Measurements from ENCODE around the gene NECTIN2. TPM values are rescaled to one million over a fixed set of nuclear protein-coding genes. Genes with fewer than 3 reads are reported as not detected.

Gene NECTIN2
- total RNA-seq (2014; rRNA removed; shearing (Covaris generic)): 55.0 and 63.4 TPM in 2 replicates

GRCh38 chr19:44845612-44846454 lies at the start of gene NECTIN2:
NECTIN2 (plus strand) TSS chr19:44846297; CDS start chr19:44846526, 229 bp downstream.
- DNase-seq (ENCODE audit: low spot score): peak; percentile 84

- peak; percentile 13 for DNase-seq (ENCODE audit: low spot score)
Observed at GRCh38 chr19:44796701-44797115, 49.4 kb upstream of the NECTIN2 start.

DNA sequence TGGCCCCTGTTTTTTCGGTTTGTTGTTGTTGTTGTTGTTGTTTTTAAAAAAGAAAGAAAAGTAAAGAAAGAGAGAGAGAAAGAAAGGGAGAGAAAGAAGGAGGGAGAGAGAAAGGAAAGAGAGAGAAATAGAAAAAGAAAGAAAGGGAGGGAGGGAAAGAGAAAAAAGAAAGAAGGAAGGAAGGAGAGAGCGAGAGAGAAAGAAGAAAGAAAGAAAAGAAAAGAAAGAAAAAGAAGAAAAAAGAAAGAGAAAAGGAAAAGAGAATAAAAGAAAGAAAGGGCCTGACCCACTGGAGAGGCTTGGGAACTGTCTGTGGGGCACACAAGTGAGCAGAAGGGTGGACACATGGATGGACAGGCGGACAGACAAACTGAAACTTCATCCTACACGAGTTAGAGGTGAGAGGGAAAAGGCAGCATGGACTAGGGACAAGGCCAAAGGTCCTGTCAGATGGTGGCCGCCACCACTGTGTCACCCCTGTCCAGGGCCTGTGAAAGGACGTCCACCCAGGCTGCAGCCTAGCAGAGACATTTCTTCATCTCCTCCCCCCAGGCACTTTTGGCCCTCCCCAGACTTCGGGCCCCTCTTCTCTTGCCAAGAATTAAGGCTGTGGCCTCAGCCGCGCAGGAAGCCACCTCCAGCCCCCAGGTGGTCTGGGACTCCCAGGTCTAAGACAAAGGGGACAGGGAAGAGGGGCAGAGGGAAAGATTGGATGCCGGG lies 46.3 kb upstream of the NECTIN2 start:
- no peak for DNase-seq (ENCODE audit: low spot score)

DNA sequence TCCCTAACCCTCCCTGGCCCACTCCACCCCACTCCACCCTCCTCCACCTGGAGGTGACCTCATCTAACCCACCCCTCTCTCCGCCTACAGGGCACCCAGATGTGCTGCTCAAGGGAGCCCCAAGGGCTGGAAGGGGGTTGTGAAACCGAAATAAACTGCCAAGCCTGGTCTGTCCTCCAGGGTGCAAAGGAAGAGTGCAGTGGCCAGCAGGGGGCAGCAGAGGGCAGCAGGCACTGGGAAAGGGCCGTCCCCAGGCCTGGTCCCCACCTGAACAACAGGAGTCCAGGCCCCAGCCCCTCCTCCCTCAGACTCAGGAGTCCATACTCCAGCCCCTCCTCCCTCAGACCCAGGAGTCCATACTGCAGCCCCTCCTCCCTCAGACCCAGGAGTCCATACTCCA lies 45.6 kb upstream of the NECTIN2 start:
- DNase-seq (ENCODE audit: low spot score): peak; percentile 70

- no peak for DNase-seq (ENCODE audit: low spot score)
Observed at GRCh38 chr19:44803442-44804428, 42.4 kb upstream of the NECTIN2 start.

DNA sequence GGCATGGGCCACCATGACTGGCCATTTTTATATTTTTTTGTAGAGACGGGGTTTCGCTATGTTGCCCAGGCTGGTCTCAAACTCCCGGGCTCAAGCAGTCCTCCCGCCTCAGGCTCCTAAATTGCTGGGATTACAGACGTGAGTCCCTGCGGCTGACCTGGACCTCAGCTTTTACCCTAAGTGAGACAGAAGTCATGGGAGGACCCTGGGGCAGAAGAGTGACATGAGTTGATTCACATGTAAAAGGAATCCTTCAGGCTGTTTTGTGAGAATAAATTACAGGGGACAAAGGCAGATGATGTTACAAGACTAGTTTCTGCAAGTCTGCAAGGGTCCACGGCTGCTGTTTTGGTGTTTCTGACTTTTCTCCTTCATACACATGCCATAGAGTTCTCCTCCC lies 39.8 kb upstream of the NECTIN2 start:
- no peak for DNase-seq (ENCODE audit: low spot score)

- DNase-seq (ENCODE audit: low spot score): peak; percentile 51
Observed at GRCh38 chr19:44807162-44807561, 38.9 kb upstream of the NECTIN2 start.

- peak; percentile 51 for DNase-seq (ENCODE audit: low spot score)
Observed at GRCh38 chr19:44807652-44808462, 38.2 kb upstream of the NECTIN2 start.

DNA sequence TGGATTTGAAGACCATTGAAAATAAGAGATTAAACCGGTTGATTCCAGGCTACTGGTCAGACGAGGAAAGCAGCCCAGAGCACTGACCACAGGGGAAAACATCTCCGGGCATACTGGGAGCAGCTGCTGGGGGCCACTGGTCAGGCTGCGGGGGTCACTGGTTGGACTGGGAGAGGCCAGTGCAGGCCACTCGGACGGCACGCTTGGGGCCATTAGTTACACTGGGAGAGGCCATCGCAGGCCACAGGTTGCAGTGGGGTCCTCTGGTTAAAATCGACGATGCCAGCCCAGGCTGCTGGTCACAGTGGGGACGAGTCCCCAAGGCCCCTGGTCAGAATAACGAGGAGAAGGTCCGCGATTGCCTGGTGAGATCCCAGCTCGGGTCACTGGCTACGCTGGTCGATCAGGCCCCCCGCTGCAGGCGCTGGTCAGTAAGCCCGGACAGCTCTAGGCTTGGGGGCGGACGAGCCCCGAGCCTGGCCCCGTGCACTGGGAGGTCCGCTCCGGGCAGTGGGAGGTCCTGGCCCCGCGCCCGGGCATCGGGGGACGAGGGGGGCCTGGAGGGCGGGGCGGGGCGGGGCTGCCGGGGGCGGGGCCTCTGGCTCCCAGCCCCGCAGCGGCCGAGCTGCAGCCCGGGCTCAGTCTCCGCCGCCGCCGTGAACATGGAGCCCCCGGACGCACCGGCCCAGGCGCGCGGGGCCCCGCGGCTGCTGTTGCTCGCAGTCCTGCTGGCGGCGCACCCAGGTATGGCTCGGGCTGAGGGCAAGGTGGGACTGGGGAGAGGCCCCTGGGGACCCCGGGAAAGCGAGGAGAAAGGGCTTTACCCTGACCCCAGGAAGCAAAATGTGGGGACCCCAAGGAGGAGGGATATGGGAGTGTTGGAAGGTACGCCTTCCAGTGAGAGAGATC lies 37.4 kb upstream of the NECTIN2 start, which contains the start of gene BCAM:
TSS of gene BCAM (plus strand) at position 641 of the 909 bp plus-strand sequence. CDS start at position 663, 22 bp downstream.
- DNase-seq (ENCODE audit: low spot score): peak; percentile 4

DNA sequence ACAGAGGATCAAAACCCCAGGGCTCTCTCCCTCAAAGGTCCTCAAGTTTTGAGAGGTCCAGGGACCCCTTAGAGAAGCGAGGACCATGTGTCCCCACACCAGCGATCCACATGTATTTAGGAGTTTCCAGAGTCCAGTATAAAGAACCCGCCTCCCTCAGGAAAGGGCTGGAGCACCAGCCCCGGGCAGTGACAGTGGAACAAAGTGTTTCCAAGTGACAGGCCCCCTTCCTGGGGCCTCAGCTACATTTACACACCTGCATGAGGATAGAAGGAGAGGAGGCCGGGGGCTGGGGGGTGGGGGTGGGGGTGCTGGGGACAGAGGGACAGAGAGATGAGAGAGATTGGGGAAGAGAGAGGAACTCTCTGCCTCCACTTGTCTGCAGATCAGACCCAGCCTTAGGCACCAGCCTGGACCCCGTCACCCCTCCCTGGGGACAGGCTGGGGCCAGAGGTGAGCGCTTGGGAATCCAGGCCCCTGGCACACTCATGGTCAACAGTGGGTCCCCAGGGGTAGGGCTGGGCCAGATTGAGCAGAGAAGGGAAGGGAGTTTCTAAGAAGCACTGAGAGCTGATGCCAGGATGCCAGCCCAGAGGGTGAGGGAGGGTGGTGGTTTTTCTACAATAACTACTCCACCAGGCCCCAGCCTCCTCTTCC lies 36.4 kb upstream of the NECTIN2 start:
- no peak for DNase-seq (ENCODE audit: low spot score)

DNA sequence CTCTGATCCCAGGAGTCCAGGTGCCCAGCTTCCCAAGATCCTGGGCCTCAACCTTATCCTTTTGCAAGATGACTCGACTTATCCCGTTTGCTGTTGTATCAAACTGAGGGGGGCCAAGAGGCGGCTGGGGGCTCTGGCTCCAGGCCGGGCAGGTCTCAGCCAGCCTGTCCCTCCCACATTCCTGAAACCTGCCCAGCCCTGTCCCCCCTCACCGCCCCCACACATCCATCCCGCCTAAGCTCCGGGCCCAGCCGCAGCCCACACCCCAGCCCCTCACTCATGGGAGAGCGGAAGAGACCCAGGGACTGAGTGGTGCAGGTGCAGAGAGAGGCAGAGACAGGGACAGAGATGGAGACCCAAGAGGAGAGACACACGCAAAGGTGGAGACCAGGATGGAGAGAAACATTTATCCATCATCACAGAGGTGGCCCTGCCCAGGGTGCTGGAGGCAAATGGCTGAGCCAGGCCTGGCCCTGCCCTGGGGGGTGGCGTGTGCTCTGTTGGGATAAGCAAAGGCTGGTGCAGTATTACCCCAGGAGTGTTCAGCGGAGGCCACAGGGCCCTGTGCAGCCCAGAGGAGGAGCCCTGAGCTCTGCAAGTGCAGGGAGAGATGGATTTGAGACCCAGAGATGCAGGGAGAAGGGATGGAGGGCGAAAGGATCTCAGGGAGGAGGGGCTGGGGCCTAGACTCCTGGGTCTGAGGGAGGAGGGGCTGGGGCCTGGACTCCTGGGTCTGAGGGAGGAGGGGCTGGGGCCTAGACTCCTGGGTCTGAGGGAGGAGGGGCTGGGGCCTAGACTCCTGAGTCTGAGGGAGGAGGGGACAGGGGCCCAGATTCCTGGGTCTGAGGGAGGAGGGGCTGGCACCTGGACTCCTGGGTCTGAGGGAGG lies 35.6 kb upstream of the NECTIN2 start:
- no peak for DNase-seq (ENCODE audit: low spot score)

DNA sequence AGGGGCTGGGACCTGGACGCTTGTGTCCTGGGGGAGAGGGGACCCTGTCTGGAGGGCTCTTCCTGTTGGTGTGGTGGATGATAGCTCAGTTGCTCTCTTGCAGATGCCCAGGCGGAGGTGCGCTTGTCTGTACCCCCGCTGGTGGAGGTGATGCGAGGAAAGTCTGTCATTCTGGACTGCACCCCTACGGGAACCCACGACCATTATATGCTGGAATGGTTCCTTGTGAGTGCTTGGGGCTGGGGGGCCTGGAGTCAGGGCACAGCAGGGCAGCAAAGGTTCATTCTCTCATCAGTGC lies 35.0 kb upstream of the NECTIN2 start:
- DNase-seq (ENCODE audit: low spot score): no peak

DNA sequence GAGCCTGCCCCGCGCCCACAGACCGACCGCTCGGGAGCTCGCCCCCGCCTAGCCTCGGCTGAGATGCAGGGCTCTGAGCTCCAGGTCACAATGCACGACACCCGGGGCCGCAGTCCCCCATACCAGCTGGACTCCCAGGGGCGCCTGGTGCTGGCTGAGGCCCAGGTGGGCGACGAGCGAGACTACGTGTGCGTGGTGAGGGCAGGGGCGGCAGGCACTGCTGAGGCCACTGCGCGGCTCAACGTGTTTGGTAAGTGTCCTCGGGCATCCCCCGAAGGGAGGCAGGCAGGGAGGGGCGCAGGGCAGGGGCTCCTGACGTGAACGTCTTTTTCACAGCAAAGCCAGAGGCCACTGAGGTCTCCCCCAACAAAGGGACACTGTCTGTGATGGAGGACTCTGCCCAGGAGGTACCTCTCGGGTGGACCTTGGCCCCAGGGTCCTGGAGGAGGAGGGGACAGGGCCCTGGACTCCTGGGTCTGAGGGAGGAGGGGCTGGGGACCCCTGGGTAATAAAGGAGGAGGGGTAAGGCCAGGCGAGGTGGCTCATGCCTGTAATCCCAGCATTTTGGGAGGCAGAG lies 33.9 kb upstream of the NECTIN2 start:
- DNase-seq (ENCODE audit: low spot score): no peak

- DNase-seq (ENCODE audit: low spot score): no peak
Observed at GRCh38 chr19:44813070-44813840, 32.8 kb upstream of the NECTIN2 start.

DNA sequence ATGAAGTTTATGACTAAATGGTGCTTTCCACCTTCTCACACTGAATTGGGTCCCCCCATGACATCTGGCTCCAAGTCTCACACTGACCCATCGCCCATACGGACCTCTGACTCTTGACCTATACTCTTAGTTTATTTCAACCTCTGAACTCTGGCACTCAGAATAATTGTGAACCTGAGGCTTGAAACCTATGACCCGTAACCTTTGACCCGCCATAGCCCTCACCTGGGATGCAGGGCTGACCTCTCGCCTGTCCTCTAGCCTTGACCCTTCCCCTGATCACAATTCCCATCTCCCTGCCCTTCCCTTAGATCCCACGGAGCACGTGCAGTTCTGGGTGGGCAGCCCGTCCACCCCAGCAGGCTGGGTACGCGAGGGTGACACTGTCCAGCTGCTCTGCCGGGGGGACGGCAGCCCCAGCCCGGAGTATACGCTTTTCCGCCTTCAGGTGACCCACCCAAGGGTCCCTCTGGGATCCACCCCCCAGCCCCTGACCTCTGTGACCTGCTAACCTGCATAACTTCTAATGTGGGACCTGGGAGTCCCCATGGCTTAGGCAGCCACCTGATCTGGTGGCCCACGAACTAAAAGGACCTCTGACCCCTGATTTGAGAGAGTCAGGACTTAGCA lies 32.1 kb upstream of the NECTIN2 start:
- DNase-seq (ENCODE audit: low spot score): no peak

- DNase-seq (ENCODE audit: low spot score): no peak
Observed at GRCh38 chr19:44814517-44814916, 31.6 kb upstream of the NECTIN2 start.

GRCh38 chr19:44816301-44816700 lies 29.8 kb upstream of the NECTIN2 start:
- DNase-seq (ENCODE audit: low spot score): no peak
